ENCODE data around the gene RCN2.
"Not testable (repeated sequence)": the region's sequence is repeated elsewhere in the genome, so short reads cannot be mapped to it uniquely, and the experiment has no call there.

Gene RCN2

GRCh38 chr15:76931397-76932134 is at the start of gene RCN2:
TSS of gene RCN2 (plus strand) at chr15:76931749. CDS start at chr15:76931842, 93 bp downstream.
- DNase-seq (ENCODE audit: low read depth): peak; percentile 89

GRCh38 chr15:76885212-76885611 is 46.3 kb upstream of the RCN2 start:
- no peak for DNase-seq (ENCODE audit: low read depth)

GRCh38 chr15:76887280-76888141 is 44.0 kb upstream of the RCN2 start:
- DNase-seq (ENCODE audit: low read depth): not testable (repeated sequence)

- DNase-seq (ENCODE audit: low read depth): not testable (repeated sequence)
These were observed 38.7 kb upstream of the RCN2 start for GRCh38 chr15:76892836-76893235.

- DNase-seq (ENCODE audit: low read depth): no peak
These were observed 37.4 kb upstream of the RCN2 start for GRCh38 chr15:76894174-76894573.

GRCh38 chr15:76898102-76898501 is 33.4 kb upstream of the RCN2 start:
- DNase-seq (ENCODE audit: low read depth): no peak

GRCh38 chr15:76899176-76899930 is 32.2 kb upstream of the RCN2 start:
- not testable (repeated sequence) for DNase-seq (ENCODE audit: low read depth)

GRCh38 chr15:76899931-76900310 is 31.6 kb upstream of the RCN2 start:
- not testable (repeated sequence) for DNase-seq (ENCODE audit: low read depth)

GRCh38 chr15:76901965-76902364 is 29.6 kb upstream of the RCN2 start:
- no peak for DNase-seq (ENCODE audit: low read depth)

GRCh38 chr15:76903251-76903681 is 28.3 kb upstream of the RCN2 start:
- no peak for DNase-seq (ENCODE audit: low read depth)

- no peak for DNase-seq (ENCODE audit: low read depth)
These were observed 27.0 kb upstream of the RCN2 start for GRCh38 chr15:76904461-76905012.

GRCh38 chr15:76905013-76905839 is 26.3 kb upstream of the RCN2 start, which contains the start of gene SCAPER:
TSS of gene SCAPER (minus strand) at chr15:76905340. CDS start at chr15:76883817, 21,523 bp downstream.
- DNase-seq (ENCODE audit: low read depth): peak; percentile 88

- DNase-seq (ENCODE audit: low read depth): no peak
These were observed 25.7 kb upstream of the RCN2 start for GRCh38 chr15:76905855-76906254.

- no peak for DNase-seq (ENCODE audit: low read depth)
These were observed 19.1 kb upstream of the RCN2 start for GRCh38 chr15:76912430-76912829.

GRCh38 chr15:76913737-76914136 is 17.8 kb upstream of the RCN2 start:
- no peak for DNase-seq (ENCODE audit: low read depth)

- no peak for DNase-seq (ENCODE audit: low read depth)
These were observed 15.2 kb upstream of the RCN2 start for GRCh38 chr15:76916369-76916768.

GRCh38 chr15:76928201-76928600 is 3.3 kb upstream of the RCN2 start:
- DNase-seq (ENCODE audit: low read depth): no peak

GRCh38 chr15:76929011-76929760 is 2.4 kb upstream of the RCN2 start:
- DNase-seq (ENCODE audit: low read depth): no peak

- DNase-seq (ENCODE audit: low read depth): no peak
These were observed 635 bp upstream of the RCN2 start for GRCh38 chr15:76930831-76931396.

Measured in activated T-helper 1 cell treated with Interleukin-2 at 50 U/mL for 16 hours (primary cell).